NT2/D1 (cell line): ENCODE measurements around the gene ZNF784.

Experiments
- DNase-seq: peaks from one replicate; pipeline ENCODE4 v3.0.0-alpha.2; 2011; ENCODE audit warnings: low read depth, low spot score
- H3K27me3 ChIP-seq: 2 replicates; pipeline ENCODE4 v1.6.0; 2011; ENCODE audit warnings: mild to moderate bottlenecking; ENCODE audit not compliant: insufficient read length, insufficient read depth
- H3K36me3 ChIP-seq: 2 replicates; pipeline ENCODE4 v1.6.1; 2011; ENCODE audit warnings: mild to moderate bottlenecking, low read length, mixed read lengths; ENCODE audit not compliant: insufficient read depth, insufficient read length
- H3K4me1 ChIP-seq: 2 replicates; pipeline ENCODE4 v1.5.1; 2011; ENCODE audit not compliant: insufficient read depth, insufficient read length
- H3K4me3 ChIP-seq: 2 replicates; pipeline ENCODE4 v1.5.1; 2011; ENCODE audit warnings: low read depth; ENCODE audit not compliant: insufficient read length
- H3K9ac ChIP-seq: 2 replicates; pipeline ENCODE4 v1.6.0; 2011; ENCODE audit warnings: low read depth; ENCODE audit not compliant: insufficient read length
- H3K9me3 ChIP-seq: 2 replicates; pipeline ENCODE4 v1.5.1; 2011; ENCODE audit warnings: mild to moderate bottlenecking, low read length; ENCODE audit not compliant: insufficient read depth
- SUZ12 ChIP-seq: IDR thresholded peaks from 2 replicates; pipeline ENCODE4 v1.6.1; 2011; ENCODE audit not compliant: insufficient read length, insufficient read depth; ENCODE audit errors: extremely low read depth
- YY1 ChIP-seq: IDR thresholded peaks from 2 replicates; pipeline ENCODE4 v1.6.1; 2011; ENCODE audit not compliant: insufficient read length, insufficient read depth
- ZNF274 ChIP-seq: IDR thresholded peaks from 2 replicates; pipeline ENCODE4 v1.6.1; 2011; ENCODE audit warnings: mild to moderate bottlenecking, low read depth, low read length

Gene ZNF784

GRCh38 chr19:55644842-55645511, 20.6 kb upstream of the ZNF784 start:
- peak overlapping the region; percentile 94 for H3K9ac ChIP-seq
- no peak for DNase-seq
- no peaks in the 10 kb centered on the region for H3K9me3 ChIP-seq
- H3K27me3 ChIP-seq, result no peaks in the 10 kb centered on the region
- no peak for TF ChIP-seq YY1
- no peak for TF ChIP-seq ZNF274
- no peak for TF ChIP-seq SUZ12
- peaks cover 26% of the 10 kb centered on the region for H3K36me3 ChIP-seq
- H3K4me1 ChIP-seq, result peaks cover 13% of the 10 kb centered on the region
- peak overlapping the region; percentile 72 for H3K4me3 ChIP-seq

- H3K27me3 ChIP-seq, result no peaks in the 10 kb centered on the region
- H3K36me3 ChIP-seq, result peaks cover 22% of the 10 kb centered on the region
- peak overlapping the region; percentile 94 for H3K9ac ChIP-seq
- DNase-seq, result no peak
- peak overlapping the region; percentile 72 for H3K4me3 ChIP-seq
- TF ChIP-seq SUZ12 (no peak), ZNF274 (no peak), YY1 (no peak)
- peaks cover 14% of the 10 kb centered on the region for H3K4me1 ChIP-seq
- no peaks in the 10 kb centered on the region for H3K9me3 ChIP-seq
These were observed 19.9 kb upstream of the ZNF784 start for GRCh38 chr19:55644191-55644833.

- no peaks in the 10 kb centered on the region for H3K9me3 ChIP-seq
- peaks cover 14% of the 10 kb centered on the region for H3K4me1 ChIP-seq
- peak overlapping the region; percentile 72 for H3K4me3 ChIP-seq
- H3K36me3 ChIP-seq, result peaks cover 25% of the 10 kb centered on the region
- TF ChIP-seq SUZ12 (no peak), ZNF274 (no peak), YY1 (no peak)
- no peak for DNase-seq
- no peaks in the 10 kb centered on the region for H3K27me3 ChIP-seq
- peak overlapping the region; percentile 94 for H3K9ac ChIP-seq
These were observed 19.5 kb upstream of the ZNF784 start for GRCh38 chr19:55643887-55644176.

- Histone ChIP-seq H3K4me1 (peaks cover 14% of the 10 kb centered on the region), H3K36me3 (peaks cover 25% of the 10 kb centered on the region), H3K9me3 (no peaks in the 10 kb centered on the region), H3K9ac (peak within 1 kb of the TSS; percentile 94), H3K4me3 (peak within 1 kb of the TSS; percentile 72), H3K27me3 (no peaks in the 10 kb centered on the region)
- no peak for TF ChIP-seq SUZ12
- no peak for TF ChIP-seq ZNF274
- TF ChIP-seq YY1, result no peak
- DNase-seq, result no peak
These were observed 18.9 kb upstream of the ZNF784 start, which contains the start of gene ZNF581 for GRCh38 chr19:55643003-55643886. Gene ZNF581 (plus strand): TSS chr19:55643649. CDS start chr19:55644572, 923 bp downstream.

- TF ChIP-seq SUZ12 (no peak), YY1 (no peak), ZNF274 (no peak)
- Histone ChIP-seq H3K9ac (peak overlapping the region; percentile 94), H3K9me3 (no peaks in the 10 kb centered on the region), H3K4me1 (peaks cover 14% of the 10 kb centered on the region), H3K27me3 (no peaks in the 10 kb centered on the region), H3K36me3 (peaks cover 31% of the 10 kb centered on the region), H3K4me3 (peak overlapping the region; percentile 72)
- no peak for DNase-seq
These were observed 18.0 kb upstream of the ZNF784 start for GRCh38 chr19:55642153-55643002.

GRCh38 chr19:55641426-55642152, 17.2 kb upstream of the ZNF784 start:
- Histone ChIP-seq H3K9me3 (no peaks in the 10 kb centered on the region), H3K4me1 (peaks cover 14% of the 10 kb centered on the region), H3K36me3 (peaks cover 28% of the 10 kb centered on the region), H3K9ac (peak overlapping the region; percentile 94), H3K27me3 (no peaks in the 10 kb centered on the region), H3K4me3 (peak overlapping the region; percentile 72)
- TF ChIP-seq SUZ12 (no peak), ZNF274 (no peak), YY1 (no peak)
- DNase-seq, result no peak
